GM19193 (cell line): ENCODE results near the gene TBX4.

Experiments
- POLR2A ChIP-seq: IDR thresholded peaks from 4 replicates; pipeline ENCODE4 v1.6.1; 2011; ENCODE audit not compliant: insufficient read depth, insufficient read length; ENCODE audit errors: extremely low read depth

TBX4 gene

DNA sequence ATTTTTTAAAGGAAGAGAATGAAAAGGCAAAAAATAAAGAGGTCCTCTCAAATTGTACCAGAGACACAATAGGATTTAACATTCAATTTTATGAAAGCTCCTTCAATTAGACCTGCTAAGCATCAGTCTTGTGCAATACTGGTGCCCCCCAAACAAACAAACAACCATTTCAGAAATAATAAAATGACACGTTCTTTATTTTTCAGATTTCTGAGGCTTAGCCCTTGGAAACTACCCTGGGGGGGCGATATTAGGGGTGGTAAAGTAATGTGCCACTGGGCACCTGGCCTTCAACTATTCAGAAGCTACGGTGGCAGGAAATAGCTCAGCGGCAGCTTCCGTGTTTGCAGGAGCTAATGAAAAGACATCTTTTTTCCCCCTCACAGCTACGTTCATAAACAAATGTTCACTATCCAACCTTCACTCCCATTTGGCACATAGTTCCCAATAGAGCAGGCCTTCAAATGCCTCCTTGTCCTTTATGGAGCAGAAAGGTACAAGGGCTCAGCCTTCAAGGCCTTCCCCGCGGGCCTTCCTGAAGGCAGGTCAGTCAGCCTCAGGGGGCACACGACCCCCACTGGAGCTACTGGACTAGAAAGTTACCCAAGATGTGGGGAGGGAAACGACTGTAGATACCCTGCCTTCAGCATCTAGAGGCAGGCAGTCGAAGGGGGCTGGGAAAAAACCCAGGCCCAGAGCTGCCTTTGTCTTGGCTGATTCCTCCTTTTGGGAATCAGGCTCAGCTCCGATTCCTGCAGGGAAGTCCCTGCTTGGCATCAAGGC is 44.1 kb downstream of the TBX4 start:
- no peak for TF ChIP-seq POLR2A

DNA sequence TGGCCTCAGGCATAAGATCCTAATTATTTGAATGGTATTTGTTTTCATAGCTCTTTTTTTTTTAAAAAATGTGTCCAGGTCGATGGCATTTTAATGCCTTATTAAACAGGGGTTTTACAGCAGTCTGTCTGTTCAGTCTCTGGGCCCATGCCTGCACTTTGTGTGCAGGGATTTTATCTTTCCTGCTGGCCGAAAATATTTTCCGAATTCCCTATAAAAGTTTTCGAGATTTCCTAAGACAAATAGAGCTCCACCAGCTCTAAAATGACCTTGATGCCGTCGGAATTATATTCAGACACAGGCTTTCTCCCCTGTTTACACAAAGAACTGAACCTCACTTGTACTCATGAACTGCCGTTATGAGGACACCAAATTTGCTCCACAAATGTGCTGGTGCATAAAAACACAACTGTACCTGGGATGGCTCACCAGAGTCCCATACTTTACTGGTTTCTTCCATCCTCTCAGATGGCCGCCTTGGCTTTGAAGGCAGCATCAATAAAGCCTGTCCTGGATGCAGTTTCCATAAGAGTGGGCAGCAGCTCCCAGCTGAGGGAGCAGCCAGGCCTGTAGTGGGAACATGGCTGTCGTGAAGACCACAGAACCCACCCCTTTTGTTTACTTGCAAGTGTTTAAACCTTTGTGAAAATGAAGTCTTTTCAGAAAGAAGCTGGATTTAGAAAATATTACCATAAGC is 44.9 kb downstream of the TBX4 start:
- TF ChIP-seq POLR2A = no peak

DNA sequence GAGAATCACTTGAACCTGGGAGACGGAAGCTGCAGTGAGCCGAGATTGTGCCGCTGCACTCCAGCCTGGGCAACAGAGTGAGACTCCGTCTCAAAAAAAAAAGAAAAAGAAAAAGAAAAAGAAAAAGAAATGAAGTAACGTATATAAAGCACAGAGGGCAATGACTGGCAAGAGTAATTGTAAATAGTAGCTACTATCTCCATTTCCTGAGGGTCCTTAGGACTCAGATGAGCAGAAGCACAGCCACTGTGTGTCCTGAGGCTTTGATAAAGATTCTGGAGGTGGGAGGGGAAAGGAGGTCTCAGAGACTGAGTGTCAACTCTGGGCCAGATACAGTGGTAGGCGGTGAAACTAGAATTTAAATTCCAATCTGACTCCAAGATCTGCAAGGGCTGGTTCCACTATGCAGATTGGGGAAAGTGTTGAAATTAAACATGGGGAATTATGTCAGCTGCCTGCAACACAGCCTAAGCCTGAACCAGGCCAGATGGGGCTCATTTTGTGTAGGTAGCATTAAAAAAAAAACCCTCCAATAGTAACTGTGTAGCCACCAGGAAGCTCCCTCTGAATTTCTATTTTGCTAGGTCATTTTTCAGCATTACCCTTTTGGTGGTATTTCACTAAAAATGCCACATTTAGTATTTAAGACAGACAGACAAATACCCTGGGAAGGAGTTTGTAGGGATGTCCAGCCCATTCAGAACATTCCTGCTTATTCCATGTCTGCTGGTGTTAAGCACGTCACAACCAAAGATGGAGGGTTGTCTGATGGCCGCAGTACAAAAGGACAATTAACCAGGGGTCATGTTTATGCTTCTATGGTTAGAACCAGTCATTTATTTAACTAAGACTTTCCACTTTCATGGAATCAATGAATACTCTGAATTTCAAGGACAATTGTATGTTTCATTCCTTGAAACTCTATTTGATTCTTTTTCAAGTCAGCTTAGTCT is 46.1 kb downstream of the TBX4 start:
- no peak for TF ChIP-seq POLR2A

DNA sequence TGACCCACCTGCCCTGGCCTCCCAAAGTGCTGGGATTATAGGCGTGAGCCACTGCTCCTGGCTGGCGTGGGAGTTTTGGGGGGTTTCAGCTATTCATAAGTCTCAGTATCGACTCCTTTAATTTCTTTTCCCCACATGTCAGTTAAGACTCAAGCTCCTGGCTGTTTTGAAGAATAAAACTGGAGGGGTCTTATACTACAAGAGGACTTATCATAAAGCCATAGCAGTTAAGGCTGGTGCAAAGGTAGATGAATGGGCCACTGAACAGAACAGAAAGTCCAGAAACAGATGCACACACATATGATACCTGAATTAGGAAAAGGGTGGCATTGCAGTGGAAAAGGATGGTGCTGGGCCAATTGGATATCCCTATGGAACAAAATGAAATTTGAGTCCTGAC is 47.4 kb downstream of the TBX4 start:
- TF ChIP-seq POLR2A = no peak

DNA sequence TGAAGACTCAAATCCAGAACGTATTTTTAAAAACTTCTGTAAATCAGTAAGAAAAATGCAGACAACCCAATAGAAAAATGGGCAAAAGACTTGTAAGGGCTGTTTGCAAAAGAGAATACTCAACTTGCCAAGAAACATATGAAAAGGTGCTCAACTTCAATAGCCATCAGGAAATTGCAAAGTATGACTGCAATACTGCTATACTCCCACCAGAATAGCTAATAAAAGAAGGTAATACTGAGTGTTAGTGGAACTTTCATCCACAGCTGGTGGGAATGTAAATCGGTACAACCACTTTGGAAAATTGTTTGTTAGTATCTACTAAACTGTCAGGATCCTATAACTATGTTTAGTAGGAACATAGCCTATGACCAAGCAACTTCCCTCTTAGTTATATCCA is 48.1 kb downstream of the TBX4 start:
- TF ChIP-seq POLR2A = no peak

DNA sequence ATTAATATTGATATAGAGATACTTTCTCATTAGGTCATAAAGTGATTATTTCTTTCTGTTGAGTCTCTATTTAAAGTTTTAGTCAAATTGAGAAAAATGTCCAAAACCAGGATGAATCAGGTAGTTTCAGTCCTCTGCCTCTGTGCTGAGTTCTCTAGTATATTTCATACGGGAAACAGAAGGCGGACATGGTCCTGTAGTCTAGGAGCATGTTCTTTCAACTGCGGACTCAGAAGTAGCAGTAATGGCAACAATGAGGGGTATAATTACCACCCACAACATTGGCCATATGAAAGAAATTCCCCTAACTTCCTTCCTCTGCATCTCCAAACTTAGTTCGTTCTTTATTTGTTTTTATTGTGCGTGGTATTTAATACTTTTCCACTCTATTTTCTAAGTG is 50.1 kb downstream of the TBX4 start:
- no peak for TF ChIP-seq POLR2A

DNA sequence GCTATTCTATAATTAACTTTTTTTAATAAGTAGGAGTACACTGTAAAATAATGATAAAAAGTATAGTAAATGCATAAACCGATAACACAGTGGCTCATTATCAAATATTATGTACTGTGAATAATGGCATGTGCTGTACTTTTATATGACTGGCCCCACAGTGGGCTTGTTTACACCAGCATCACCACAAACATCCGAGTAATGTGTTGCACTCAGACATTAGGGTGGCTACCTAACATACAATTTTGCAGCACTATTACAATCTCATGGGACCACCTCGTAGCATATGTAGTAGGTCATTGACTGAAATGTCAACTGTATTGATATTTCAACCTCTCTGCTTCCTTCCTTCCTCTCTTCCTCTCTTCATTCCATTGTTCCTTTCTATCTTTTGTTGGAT is 51.7 kb downstream of the TBX4 start:
- TF ChIP-seq POLR2A = no peak

DNA sequence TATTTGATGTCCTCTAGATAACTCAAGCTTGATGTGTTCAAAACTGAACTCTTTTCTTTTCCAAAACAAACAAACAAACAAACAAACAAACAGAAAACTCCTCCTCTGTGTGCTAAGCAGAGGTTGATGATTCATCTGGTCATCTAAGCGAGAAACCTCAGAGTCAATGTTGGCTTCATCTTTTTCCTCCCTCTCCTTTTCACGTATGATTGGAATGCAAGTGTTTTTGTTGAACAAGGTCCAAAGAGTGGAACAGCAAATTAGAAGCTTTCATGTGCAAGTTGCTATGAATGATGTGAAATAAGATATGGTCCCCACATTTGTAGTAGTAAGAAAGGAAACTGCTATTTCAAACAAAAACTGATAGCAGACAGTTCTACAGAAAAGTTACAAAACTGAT is 52.5 kb downstream of the TBX4 start:
- TF ChIP-seq POLR2A = no peak

DNA sequence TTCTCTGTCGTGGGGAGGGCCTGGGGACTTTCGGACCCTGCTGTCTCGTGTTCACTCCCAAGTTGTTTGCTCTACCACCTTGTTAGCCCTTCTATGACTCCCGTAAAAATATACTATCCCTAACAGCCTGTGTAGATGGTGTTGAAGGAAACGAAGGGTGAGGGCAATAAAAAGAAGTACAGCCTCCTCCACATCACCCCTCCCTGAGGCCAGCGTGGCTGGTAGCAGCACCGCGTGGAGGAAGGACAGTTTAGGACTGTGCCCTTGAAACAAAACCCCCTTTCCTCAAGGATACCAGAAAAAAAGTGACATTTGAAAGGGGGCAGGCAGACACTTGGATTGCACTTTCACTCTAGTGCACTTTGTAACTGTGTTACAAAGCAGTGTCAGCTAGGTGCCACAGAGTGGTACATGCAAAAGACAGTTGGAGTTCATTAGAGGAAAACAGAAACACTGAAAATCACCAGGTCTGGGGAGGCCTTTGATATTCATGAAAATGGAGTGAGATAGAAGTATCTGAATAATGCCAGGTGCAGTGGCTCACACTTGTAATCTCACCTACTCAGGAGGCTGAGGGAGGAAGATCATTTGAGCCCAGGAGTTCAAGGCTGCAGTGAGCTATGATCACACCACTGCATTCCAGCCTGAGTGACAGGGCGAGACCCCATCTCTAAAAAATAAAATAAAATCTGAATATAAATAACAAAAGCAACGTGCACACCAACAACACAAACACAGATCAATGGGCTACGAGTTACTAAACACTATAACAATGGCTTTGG is 53.8 kb downstream of the TBX4 start:
- no peak for TF ChIP-seq POLR2A

DNA sequence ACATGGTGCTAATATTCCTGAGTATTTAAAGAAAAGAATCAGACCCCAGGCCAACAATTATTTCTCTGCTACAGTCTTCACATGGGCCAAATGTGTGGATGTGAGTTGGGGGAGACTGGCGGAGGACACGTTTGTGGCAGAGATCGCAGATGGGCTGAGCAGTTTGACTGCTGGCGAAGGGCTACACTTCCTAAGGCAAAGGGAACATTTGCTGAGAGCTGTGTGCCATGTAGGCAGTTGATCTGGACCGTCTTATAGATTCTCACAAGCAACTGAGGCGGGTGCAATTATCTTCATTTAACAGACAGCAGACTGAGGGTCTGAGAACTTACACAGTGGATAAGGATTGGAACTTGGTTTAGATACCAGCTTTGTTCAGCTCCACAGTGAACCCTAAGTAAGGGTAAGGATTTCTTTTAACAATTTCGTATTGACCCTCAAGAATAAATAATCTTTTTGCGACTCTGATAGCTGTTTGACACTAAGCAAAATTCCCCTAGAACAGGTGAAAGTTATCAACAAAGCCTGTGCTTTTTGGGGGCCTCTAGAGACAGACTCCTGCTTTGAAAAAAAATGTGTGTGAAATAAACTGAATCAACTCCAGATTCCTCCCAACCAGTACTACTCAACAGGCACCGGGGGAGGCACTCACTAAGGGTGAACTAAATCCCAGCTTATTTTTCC is 55.3 kb downstream of the TBX4 start:
- TF ChIP-seq POLR2A = no peak

DNA sequence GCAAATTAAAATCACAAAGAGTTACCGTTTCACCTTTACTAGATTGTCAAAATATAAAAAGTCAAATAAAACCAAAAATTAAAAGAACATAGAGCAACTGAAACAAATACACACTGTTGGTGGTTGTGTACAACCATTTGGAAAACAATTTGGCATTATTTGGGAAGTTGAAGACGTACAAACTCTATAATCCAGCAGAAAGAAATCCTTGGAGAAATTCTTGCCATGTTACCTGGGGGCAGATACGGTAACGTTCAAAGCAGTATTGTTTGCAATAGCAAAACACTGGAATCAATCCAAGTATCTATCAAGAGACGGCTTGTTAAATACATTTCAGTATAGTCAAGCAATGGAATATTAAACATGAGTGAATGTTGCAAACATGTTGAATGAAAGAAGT is 56.7 kb downstream of the TBX4 start:
- TF ChIP-seq POLR2A = no peak

DNA sequence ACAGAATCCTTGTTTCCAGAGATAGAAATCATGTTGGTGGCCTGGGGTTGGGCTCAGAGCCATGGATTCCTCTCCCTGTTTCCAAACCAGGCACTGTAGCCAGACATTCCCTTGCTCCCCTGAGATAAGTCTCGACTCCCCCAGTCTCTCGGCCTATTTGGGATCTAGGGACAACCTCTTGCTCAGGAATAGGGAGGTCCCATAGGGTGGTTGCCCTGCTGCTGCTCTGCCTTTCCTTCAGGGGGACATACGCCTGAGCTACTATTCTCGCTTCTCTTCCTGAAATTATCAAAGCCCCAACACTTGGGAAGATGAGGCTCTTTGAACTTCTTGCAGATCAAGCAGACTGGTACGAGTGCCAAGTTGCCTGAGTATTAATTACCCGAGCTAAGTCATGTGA is 58.0 kb downstream of the TBX4 start:
- no peak for TF ChIP-seq POLR2A

DNA sequence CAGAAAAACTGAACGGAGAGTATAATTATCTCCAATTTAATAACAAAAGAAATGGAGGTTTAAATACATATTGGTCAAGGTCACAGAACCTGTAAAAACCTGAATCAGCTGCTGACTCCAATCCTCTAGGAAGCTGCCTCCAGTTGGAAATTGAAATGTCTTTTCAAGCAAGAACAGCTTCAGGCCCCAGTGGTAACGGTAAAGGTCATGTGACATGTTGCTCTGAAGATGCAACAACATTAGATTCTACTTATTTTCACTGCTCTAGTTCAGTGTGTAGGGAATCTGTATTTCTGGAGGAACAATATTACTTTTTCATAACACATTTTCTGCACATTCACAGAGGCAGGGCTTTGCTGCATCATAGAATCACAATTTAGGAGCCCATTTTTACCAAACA is 58.8 kb downstream of the TBX4 start:
- TF ChIP-seq POLR2A = no peak

DNA sequence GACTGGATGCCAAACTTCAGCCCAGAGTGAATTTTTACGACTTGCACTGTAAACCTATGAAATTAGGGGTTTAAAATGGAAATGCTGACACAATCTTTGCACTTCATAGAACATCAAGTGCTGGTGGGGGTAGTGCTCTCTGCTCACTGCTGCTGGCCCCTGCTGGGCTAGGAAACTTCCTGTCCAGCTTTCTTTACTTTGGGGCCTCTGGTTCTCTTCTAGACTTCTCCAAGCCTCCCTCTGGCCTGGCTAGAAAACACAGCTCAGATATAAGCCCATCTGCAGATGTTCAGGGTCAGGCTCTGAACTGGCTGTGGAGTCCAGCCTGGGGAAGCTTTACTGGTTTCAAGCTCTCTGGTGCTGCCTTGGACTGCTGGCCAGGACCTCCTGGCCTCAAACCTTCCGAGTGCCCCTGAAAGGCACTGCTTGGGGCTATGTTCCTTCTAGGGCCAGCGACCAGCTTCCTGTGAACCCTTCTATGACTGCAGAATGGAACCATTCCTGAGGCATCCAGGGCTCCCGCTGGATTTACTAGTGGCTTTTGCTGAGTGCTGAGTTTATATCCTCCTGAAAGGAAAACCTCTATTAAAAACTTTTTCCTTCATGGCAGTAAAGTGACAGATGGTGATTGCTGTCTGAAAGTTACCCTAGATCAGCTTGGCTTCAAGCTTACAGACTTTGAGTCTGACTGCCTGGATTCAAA is 59.4 kb downstream of the TBX4 start:
- no peak for TF ChIP-seq POLR2A

DNA sequence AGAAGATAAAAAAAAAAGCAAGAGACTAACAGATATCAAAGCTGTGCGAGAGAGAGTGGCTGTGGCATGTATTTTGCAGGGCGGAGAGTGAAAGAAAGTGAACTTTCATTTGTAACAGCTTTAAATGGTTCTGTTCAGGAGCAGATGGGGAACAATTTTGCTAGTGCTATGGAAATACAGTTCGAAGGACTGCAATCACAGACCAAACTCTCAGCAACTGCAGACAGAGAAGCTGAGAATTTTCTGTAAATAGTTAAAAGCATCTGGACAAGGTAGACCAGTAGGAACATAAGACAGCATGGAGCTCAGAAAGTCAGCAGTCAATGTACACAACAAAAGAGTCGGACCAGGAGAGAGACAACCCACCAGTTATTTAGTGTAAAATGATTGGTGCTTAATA is 62.3 kb downstream of the TBX4 start:
- no peak for TF ChIP-seq POLR2A
